MM.1S (cell line): ENCODE results near the gene ULK2.

Experiments
- CTCF ChIP-seq: fragments of 300-600 bp; sonication (generic); IDR thresholded peaks from 2 replicates; pipeline ENCODE4 v1.5.1; 2016; ENCODE audit warnings: antibody characterized with exemption, low read length, mixed read lengths
- EZH2 ChIP-seq: fragments of 300-600 bp; sonication (generic); optimal IDR thresholded peaks from 2 replicates; pipeline ENCODE3; 2017; ENCODE audit warnings: low read depth, mild to moderate bottlenecking, antibody characterized with exemption, low read length, mixed read lengths

- no peak for TF ChIP-seq CTCF
- no peak for TF ChIP-seq EZH2
These were observed 136.9 kb downstream of the ULK2 start for GRCh38 chr17:19730843-19731242.
